C4-2B (cell line): ENCODE measurements around the gene SOHLH1.

Experiments used
- H3K27ac ChIP-seq: fragments of 450-650 bp; 2 replicates; pipeline ENCODE4 v1.5.1; 2017
- CTCF ChIP-seq: fragments of 450-650 bp; conservative IDR thresholded peaks from 2 replicates; pipeline ENCODE4 v1.5.1; 2017; ENCODE audit warnings: mild to moderate bottlenecking
- ZFX ChIP-seq: fragments of 450-650 bp; IDR thresholded peaks from 2 replicates; pipeline ENCODE4 v1.6.1; 2017

SOHLH1 gene

DNA sequence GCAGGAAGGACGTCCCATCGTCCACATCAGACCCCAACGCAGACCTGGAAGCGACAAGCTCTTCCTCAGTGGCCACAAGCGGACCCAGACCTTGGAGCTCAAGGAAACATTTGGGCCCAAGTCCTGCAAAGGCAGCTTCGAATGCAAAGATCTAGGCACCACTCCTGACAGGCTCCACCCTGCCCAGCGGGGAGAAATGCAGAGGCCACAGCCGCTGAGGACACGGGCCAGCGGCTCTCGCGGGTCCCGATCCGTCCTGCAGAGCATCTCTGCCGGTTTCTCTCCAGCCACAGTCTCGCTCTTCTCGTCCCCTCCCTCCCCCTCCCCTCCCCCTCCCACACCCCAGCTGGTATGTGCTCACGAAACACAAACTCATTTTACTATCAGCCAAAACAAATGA, 4.9 kb downstream of the SOHLH1 start:
- no peak overlapping the region for H3K27ac ChIP-seq
- no peak for TF ChIP-seq CTCF
- no peak for TF ChIP-seq ZFX

GRCh38 chr9:135693771-135694170, 5.5 kb downstream of the SOHLH1 start:
- no peak overlapping the region for H3K27ac ChIP-seq
- no peak for TF ChIP-seq CTCF
- no peak for TF ChIP-seq ZFX

DNA sequence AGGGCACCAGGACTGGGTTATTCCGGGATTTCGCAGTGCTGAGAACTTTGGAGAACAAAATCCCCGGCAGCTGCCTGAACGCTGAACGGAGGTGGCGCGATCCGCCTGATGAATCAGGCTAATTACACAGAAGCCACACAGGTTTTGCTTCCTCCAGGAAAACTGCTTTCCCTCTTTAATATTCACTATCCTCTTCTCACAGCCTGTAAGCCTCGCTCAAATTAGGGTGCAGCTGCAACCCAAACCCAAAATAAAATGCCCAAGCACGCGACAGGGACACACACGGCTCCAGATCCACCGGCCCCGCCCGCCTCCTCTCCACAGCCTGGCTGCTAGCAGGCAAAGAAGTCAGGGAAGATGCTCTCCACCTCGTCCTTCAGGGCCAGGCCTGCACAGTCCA, 6.0 kb downstream of the SOHLH1 start:
- H3K27ac ChIP-seq, result no peak overlapping the region
- TF ChIP-seq ZFX, result no peak
- no peak for TF ChIP-seq CTCF

- H3K27ac ChIP-seq, result no peak overlapping the region
- no peak for TF ChIP-seq CTCF
- TF ChIP-seq ZFX, result no peak
Observed at GRCh38 chr9:135692410-135692809, 6.9 kb downstream of the SOHLH1 start.

DNA sequence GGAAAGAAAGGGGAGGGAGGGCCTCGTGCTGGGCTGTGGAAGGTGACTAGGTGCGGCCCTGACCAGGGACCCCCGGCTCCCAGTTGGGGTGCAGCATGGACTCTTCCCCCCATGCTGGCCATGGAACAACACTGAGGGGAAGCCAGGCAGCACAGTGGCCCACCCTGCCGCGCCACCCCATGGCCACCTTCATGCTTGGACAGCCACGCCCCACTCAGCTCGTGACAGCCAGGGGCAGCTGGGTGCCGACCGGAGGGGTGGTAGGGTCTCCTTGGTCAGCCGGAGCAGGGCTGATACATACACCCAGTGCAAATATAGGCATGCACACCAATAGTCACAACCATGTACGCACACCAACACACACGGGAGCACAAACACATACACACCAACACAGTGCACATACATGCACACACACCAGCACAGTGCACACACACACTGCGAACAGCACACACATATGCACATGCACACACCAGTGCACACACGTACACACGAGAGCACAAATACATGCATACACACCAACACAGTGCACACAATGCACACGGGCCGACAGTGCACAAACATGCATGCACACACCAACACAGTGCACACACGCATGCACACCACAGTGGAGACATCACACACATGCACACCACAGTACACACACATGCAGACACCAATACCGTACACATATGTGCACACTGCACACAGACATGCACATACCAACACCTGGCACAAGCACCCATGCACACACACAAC, 8.3 kb downstream of the SOHLH1 start:
- no peak for TF ChIP-seq ZFX
- no peak for TF ChIP-seq CTCF
- no peak overlapping the region for H3K27ac ChIP-seq

DNA sequence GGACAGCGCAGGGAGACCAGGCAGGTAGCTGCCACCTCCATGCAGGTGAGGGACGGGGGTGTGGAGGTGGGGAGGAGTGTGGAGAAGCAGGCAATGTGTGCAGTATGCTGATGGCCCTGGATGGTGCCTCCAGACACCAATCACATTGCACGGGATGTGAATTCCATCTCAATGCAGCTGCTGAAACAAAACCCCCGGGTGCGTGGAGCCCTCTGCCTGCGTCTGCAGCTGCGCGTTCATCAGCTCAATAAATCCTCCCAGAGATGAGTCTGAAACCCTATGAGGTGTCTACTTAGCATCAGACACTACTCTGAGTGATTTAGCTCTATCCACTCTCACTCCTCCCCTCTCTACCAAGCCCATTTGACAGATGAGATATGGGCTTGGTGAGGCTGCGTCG, 10.3 kb downstream of the SOHLH1 start:
- no peak overlapping the region for H3K27ac ChIP-seq
- TF ChIP-seq ZFX (no peak), CTCF (no peak)

DNA sequence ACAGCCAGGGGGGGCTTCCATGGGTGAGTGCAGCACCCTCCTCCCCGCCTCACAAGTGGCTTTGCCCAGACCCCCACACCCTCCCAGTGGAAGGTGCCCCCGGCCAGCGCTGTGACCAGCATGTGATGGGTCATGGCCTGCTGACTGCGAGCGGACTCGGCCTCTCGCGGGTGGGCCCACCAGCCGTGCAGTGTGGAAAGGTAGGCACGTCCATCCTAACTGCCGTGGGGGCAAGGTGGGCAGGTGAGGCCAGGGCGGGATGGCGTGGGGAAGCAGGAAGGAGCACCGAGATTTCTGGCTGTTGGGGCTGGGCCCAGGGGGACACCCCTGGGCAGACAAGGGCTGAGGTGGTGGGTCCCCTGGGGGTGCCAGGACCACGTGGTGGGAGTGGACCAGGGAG, 12.1 kb downstream of the SOHLH1 start:
- H3K27ac ChIP-seq, result no peak overlapping the region

More for the DNA sequence above, 12.1 kb downstream of the SOHLH1 start:
- TF ChIP-seq CTCF (no peak), ZFX (no peak)
